Mesendoderm (in vitro differentiated cells): ENCODE results near the gene PSMG4.

Experiments
- DNase-seq: peaks from one replicate; pipeline ENCODE4 v3.0.0; 2013
- H2AK5ac ChIP-seq: 2 replicates; pipeline ENCODE4 v1.6.1; 2013; ENCODE audit warnings: low read length, inconsistent platforms
- H2BK120ac ChIP-seq: 2 replicates; pipeline ENCODE4 v1.6.1; 2013; ENCODE audit warnings: low read depth, mild to moderate bottlenecking, low read length, moderate library complexity, mixed read lengths
- H2BK15ac ChIP-seq: replicated peaks from 2 replicates; pipeline ENCODE4 v1.6.1; 2013; ENCODE audit warnings: low read depth, mild to moderate bottlenecking, moderate library complexity
- H2BK5ac ChIP-seq: 2 replicates; pipeline ENCODE4 v1.6.1; 2013; ENCODE audit warnings: low read length, inconsistent platforms
- H3K18ac ChIP-seq: 2 replicates; pipeline ENCODE4 v1.6.1; 2013; ENCODE audit warnings: mild to moderate bottlenecking, low read length, mixed read lengths
- H3K23ac ChIP-seq: one replicate; pipeline ENCODE4 v1.6.1; 2013; ENCODE audit warnings: low read length
- H3K27ac ChIP-seq: 2 replicates; pipeline ENCODE4 v1.5.1; 2013; ENCODE audit warnings: low read depth, mild to moderate bottlenecking, inconsistent platforms, low read length, moderate library complexity
- H3K27me3 ChIP-seq: 2 replicates; pipeline ENCODE4 v1.6.1; 2013; ENCODE audit warnings: low read length, control low read depth, mild to moderate bottlenecking, inconsistent platforms; ENCODE audit not compliant: insufficient read depth, poor library complexity
- H3K36me3 ChIP-seq: 2 replicates; pipeline ENCODE4 v1.6.1; 2013; ENCODE audit warnings: low read length, inconsistent platforms; ENCODE audit not compliant: control insufficient read depth, insufficient read depth
- H3K4ac ChIP-seq: one replicate; pipeline ENCODE4 v1.6.1; 2013; ENCODE audit warnings: low read depth, mild to moderate bottlenecking, low read length, moderate library complexity
- H3K4me1 ChIP-seq: 2 replicates; pipeline ENCODE4 v1.6.1; 2013; ENCODE audit warnings: low read depth, low read length, inconsistent platforms; ENCODE audit not compliant: control insufficient read depth
- H3K4me2 ChIP-seq: 2 replicates; pipeline ENCODE4 v1.6.1; 2013; ENCODE audit warnings: low read length
- H3K4me3 ChIP-seq: 2 replicates; pipeline ENCODE4 v1.5.1; 2013; ENCODE audit warnings: mild to moderate bottlenecking, low read length
- H3K56ac ChIP-seq: one replicate; pipeline ENCODE4 v1.6.1; 2013; ENCODE audit warnings: low read length
- H3K79me1 ChIP-seq: 2 replicates; pipeline ENCODE4 v1.6.1; 2013; ENCODE audit warnings: low read length, inconsistent platforms
- H3K79me2 ChIP-seq: 2 replicates; pipeline ENCODE4 v1.6.1; 2013; ENCODE audit warnings: mild to moderate bottlenecking, low read length; ENCODE audit not compliant: control insufficient read depth, insufficient read depth
- H3K9ac ChIP-seq: 2 replicates; pipeline ENCODE4 v1.6.1; 2013; ENCODE audit warnings: low read length, inconsistent platforms
- H4K5ac ChIP-seq: one replicate; pipeline ENCODE4 v1.6.1; 2013; ENCODE audit warnings: low read length
- H4K8ac ChIP-seq: one replicate; pipeline ENCODE4 v1.6.1; 2013; ENCODE audit warnings: low read depth, mild to moderate bottlenecking, control low read depth, low read length, moderate library complexity
- WGBS: extraction: QIAGEN DNeasy Blood & Tissue Kit; methylation state at CpG from one replicate; pipeline ENCODE4 v1.1.7; 2013; ENCODE audit warnings: low lambda C conversion rate, missing lambda C conversion rate; ENCODE audit not compliant: insufficient coverage; ENCODE audit errors: extremely low coverage; 5-methylcytosine and 5-hydroxymethylcytosine counted together

The PSMG4 gene

DNA sequence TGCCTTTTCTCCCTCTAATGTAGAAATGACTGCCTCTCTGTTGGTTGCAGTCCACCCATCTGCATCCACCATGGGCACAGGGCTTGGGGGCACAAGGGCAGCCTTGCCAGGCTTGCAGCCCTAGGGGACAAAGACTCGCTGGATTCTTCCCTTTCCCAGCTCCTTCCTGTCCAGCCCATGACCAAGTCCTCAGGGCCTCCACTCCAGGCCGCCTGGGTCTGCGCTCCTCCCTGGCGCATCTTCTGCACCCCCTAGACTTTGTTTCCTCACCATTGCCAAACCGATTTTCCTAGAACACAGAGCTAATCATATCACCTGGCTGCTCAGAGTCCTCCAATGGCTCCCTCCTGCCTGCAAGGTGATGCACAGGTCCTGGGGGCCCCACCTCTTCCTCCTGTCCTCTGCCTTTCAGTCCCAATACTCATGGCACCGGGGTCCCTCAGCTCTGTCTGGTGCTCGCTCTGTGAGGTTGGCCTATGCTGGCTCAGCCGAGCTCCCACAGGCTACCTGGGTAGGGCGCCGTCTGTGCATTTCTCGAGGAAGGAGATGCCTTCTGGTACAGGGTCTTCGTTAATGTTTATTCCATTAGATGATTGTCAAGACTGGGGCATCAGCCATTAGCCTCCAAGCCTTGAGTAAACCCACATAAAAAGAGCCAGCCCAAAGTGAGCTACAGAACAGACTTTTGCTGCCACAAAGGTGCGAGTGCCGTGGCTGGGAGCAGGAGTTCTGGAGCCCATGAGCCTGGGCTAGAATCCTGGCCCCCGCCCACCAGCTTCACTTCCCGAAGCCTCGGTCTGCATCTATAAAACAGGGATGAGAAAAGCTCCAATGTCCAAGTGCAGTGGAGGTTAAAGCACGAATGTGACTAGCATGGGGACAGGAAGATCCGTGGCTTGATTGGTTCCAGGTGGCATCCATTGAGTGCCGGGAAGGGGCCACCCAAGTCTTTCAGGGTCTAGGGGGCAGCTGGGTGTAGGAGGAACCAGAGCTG is 17.7 kb downstream of the PSMG4 start:
- peaks cover 3% of the 10 kb centered on the region for H3K36me3 ChIP-seq
- H3K79me2 ChIP-seq = no peaks in the 10 kb centered on the region
- H3K18ac ChIP-seq = no peak overlapping the region
- H4K8ac ChIP-seq = no peak overlapping the region
- H3K27me3 ChIP-seq = no peaks in the 10 kb centered on the region
- no peak overlapping the region for H3K9ac ChIP-seq
- no peak overlapping the region for H4K5ac ChIP-seq
- H3K79me1 ChIP-seq = peaks cover 4% of the 10 kb centered on the region
- H2BK15ac ChIP-seq = no peak overlapping the region
- peaks cover under 1% of the 10 kb centered on the region for H3K4me1 ChIP-seq
- no peak overlapping the region for H3K4ac ChIP-seq
- H3K56ac ChIP-seq = no peak overlapping the region
- no peak overlapping the region for H2BK120ac ChIP-seq
- no peak overlapping the region for H3K4me2 ChIP-seq
- no peak overlapping the region for H3K4me3 ChIP-seq
- WGBS = no CpG with 5 or more reads among the region's 20 CpGs
- H2BK5ac ChIP-seq = no peak overlapping the region
- DNase-seq = no peak
- H3K23ac ChIP-seq = no peak overlapping the region
- H2AK5ac ChIP-seq = no peak overlapping the region
- H3K27ac ChIP-seq = no peak overlapping the region

DNA sequence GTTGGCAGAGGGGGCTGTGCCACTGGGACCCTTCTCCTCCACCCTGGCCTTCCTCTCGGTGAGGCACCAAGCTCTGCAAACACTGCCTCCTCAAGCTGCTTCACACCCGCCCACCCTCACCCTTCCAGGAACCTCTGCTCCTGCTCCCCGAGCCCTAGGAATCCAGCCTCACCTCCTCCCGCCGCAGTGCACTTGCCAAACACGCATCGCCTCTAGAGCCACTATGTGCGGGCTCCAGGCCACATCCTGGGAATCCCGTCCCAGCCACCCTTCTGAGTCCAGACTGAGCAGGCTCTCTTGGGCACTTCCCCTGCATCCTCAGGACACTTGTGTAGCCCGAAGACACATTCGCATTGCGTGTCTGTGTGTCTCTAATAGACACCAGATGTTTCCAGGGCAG is 18.5 kb downstream of the PSMG4 start:
- DNase-seq = no peak
- no peak overlapping the region for H3K4me2 ChIP-seq
- H3K36me3 ChIP-seq = no peaks in the 10 kb centered on the region
- no peak overlapping the region for H4K5ac ChIP-seq
- no peak overlapping the region for H2BK5ac ChIP-seq
- no peaks in the 10 kb centered on the region for H3K79me1 ChIP-seq
- no peak overlapping the region for H3K9ac ChIP-seq
- no peak overlapping the region for H3K56ac ChIP-seq
- H2BK120ac ChIP-seq = no peak overlapping the region
- no peak overlapping the region for H2BK15ac ChIP-seq
- peaks cover 8% of the 10 kb centered on the region for H3K4me1 ChIP-seq
- H4K8ac ChIP-seq = no peak overlapping the region
- no peak overlapping the region for H3K4me3 ChIP-seq
- H3K79me2 ChIP-seq = no peaks in the 10 kb centered on the region
- no peak overlapping the region for H3K23ac ChIP-seq
- no peak overlapping the region for H3K27ac ChIP-seq
- no peak overlapping the region for H2AK5ac ChIP-seq
- H3K4ac ChIP-seq = no peak overlapping the region
- no peaks in the 10 kb centered on the region for H3K27me3 ChIP-seq
- no CpG with 5 or more reads among the region's 12 CpGs for WGBS
- no peak overlapping the region for H3K18ac ChIP-seq

DNA sequence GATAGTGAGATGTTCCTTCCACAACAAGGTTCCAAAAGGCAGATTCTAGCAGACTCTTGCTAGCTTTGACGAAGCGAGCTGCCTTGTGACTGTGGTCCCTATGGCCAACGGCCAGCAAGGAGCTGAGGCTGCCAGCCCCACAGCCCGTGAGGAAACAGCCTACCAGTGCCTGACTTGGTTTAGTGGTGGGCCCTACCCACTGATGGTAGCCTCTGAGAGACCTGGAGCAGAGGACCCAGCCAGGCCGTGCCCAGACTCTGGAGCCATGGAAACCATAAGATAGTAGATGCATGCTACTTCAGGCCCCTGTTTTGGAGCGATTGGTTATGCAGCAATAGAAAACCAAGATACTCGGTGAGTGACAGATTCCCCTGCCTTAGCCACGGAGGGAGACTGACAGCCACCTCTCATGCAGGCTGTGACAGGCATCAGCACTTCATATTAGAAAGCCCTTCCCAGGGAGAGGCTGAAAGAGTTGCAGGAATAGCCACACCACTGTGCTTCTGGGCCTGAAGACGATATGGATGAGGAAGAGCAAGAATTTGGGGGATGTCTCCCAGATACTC is 19.2 kb downstream of the PSMG4 start:
- Histone ChIP-seq H3K79me2 (no peaks in the 10 kb centered on the region), H3K36me3 (no peaks in the 10 kb centered on the region), H4K8ac (no peak overlapping the region), H2AK5ac (no peak overlapping the region), H3K27ac (no peak overlapping the region), H3K4me1 (peaks cover 9% of the 10 kb centered on the region), H3K18ac (no peak overlapping the region), H3K56ac (no peak overlapping the region), H3K4ac (no peak overlapping the region), H2BK5ac (no peak overlapping the region), H3K9ac (no peak overlapping the region), H3K23ac (no peak overlapping the region), H3K79me1 (no peaks in the 10 kb centered on the region), H2BK15ac (no peak overlapping the region), H3K27me3 (no peaks in the 10 kb centered on the region), H4K5ac (no peak overlapping the region), H3K4me3 (no peak overlapping the region), H2BK120ac (no peak overlapping the region), H3K4me2 (no peak overlapping the region)
- no peak for DNase-seq
- no CpG with 5 or more reads among the region's 9 CpGs for WGBS

DNA sequence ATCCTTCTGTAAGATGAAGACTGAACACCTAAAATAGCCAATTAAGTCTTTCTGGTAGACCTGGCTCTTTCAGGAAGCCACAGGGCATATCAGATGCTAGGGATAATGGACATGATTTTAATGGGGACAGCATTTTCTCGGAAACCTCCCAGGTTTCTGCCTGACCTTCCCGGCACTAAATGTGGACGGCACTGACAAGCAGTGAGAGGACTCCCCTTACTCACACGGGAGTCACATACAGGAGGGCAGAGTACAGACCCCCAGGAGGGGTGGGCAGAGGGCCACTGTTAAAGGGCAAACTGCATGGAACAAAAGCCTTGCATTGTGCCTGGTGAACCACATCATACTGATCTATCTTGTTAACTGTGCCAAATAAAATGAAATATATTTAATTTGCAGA is 19.9 kb downstream of the PSMG4 start:
- no peak overlapping the region for H2BK15ac ChIP-seq
- no peak for DNase-seq
- no peaks in the 10 kb centered on the region for H3K36me3 ChIP-seq
- H3K9ac ChIP-seq = no peak overlapping the region
- H3K4ac ChIP-seq = no peak overlapping the region
- H3K27me3 ChIP-seq = no peaks in the 10 kb centered on the region
- H3K23ac ChIP-seq = no peak overlapping the region
- H3K79me2 ChIP-seq = no peaks in the 10 kb centered on the region
- no CpG with 5 or more reads among the region's 4 CpGs for WGBS
- peaks cover 9% of the 10 kb centered on the region for H3K4me1 ChIP-seq
- no peak overlapping the region for H3K27ac ChIP-seq
- H3K56ac ChIP-seq = no peak overlapping the region
- H4K8ac ChIP-seq = no peak overlapping the region
- H2BK120ac ChIP-seq = no peak overlapping the region
- H3K4me2 ChIP-seq = no peak overlapping the region
- no peak overlapping the region for H3K4me3 ChIP-seq
- no peak overlapping the region for H2AK5ac ChIP-seq
- H3K18ac ChIP-seq = no peak overlapping the region
- H2BK5ac ChIP-seq = no peak overlapping the region
- no peak overlapping the region for H4K5ac ChIP-seq
- H3K79me1 ChIP-seq = no peaks in the 10 kb centered on the region

DNA sequence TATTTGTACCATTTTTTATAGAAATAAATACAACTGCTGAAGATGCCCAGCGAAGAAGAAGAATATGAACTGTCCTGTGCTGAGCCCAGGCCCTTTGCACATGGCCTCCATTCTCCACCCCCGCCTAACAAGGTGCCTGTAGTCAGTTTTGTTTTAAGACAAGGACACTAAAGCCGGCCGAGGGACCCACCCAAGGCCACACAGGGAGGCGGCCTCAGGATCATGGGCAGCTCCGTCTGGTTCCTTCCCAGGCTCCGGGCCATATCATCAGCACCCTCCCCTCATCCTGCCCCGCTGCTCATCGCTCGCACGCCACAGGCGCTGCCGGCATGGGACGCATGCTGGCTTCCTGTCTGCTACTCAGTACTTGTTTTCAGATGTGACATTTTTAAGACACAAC is 21.3 kb downstream of the PSMG4 start:
- DNase-seq = no peak
- H3K56ac ChIP-seq = no peak overlapping the region
- H3K4me3 ChIP-seq = no peak overlapping the region

More for the DNA sequence above, 21.3 kb downstream of the PSMG4 start:
- no peak overlapping the region for H3K4ac ChIP-seq
- peaks cover 9% of the 10 kb centered on the region for H3K4me1 ChIP-seq
- H4K5ac ChIP-seq = no peak overlapping the region
- WGBS = no CpG with 5 or more reads among the region's 14 CpGs
- H2BK15ac ChIP-seq = no peak overlapping the region
- no peak overlapping the region for H3K23ac ChIP-seq
- H3K79me1 ChIP-seq = no peaks in the 10 kb centered on the region
- no peaks in the 10 kb centered on the region for H3K36me3 ChIP-seq
- no peak overlapping the region for H2AK5ac ChIP-seq
- H3K27ac ChIP-seq = no peak overlapping the region
- H4K8ac ChIP-seq = no peak overlapping the region
- no peaks in the 10 kb centered on the region for H3K27me3 ChIP-seq
- no peak overlapping the region for H2BK5ac ChIP-seq
- no peak overlapping the region for H3K18ac ChIP-seq
- no peak overlapping the region for H2BK120ac ChIP-seq
- H3K79me2 ChIP-seq = no peaks in the 10 kb centered on the region
- no peak overlapping the region for H3K4me2 ChIP-seq
- no peak overlapping the region for H3K9ac ChIP-seq
